HCT116 (cell line): ENCODE data around the gene TTC12. TPM values are rescaled to one million over a fixed set of nuclear protein-coding genes. Genes with fewer than 3 reads are reported as not detected.

Source experiments
- ATAC-seq: fragments of 200-7000 bp; cut with Tn5 transposase; 2 replicates; pipeline ENCODE4 v1.9.1; 2020; ENCODE audit warnings: mild to moderate bottlenecking, moderate library complexity
- BruUV-seq: library from RNA; stranded (reverse); fragments of 400-500 nt; replicated peaks from 2 replicates; lab custom pipeline; 2021; lab: Mats Ljungman, UMichigan
- CTCF ChIA-PET: fragments of 300-600 bp; sonication (Branson Sonifier 250); formaldehyde crosslinking; loops from one replicate; lab custom pipeline; 2021; ENCODE audit warnings: antibody characterized with exemption; lab: Charles Lee
- POLR2A ChIA-PET: fragments of 300-600, 350-600 bp; sonication (Branson Sonifier 250); formaldehyde crosslinking; loops from one replicate; lab custom pipeline; 2021; ENCODE audit warnings: antibody characterized with exemption; lab: Charles Lee
- RAD21 ChIA-PET, 2 experiments: fragments of 300-600 bp; sonication (Branson Sonifier 250); formaldehyde crosslinking; loops; one replicate each; lab custom pipeline; 2023; ENCODE audit warnings: low total read pairs in 2 of 2; ENCODE audit not compliant: uncharacterized antibody in 2 of 2, unreplicated experiment in 2 of 2, low non-redundant PET in 1 of 2; lab: Charles Lee
- DNase-seq: peaks from one replicate; pipeline ENCODE4 v3.0.0-alpha.2; 2010; ENCODE audit warnings: low read depth, low spot score
- H2AFZ ChIP-seq: fragments of 200-600 bp; shearing (Covaris generic), sonication (generic); 2 replicates; pipeline ENCODE4 v1.6.1; 2017; ENCODE audit warnings: low read depth, mixed run types, mixed read lengths, antibody characterized with exemption, low read length; ENCODE audit not compliant: poor library complexity, severe bottlenecking
- H3K27ac ChIP-seq: 2 replicates; pipeline ENCODE4 v1.5.1; 2012; ENCODE audit warnings: low read depth, low read length
- H3K27me3 ChIP-seq: fragments of 200-600 bp; sonication (generic); 2 replicates; pipeline ENCODE4 v1.6.1; 2016; ENCODE audit warnings: mixed run types, low read length, mixed read lengths; ENCODE audit not compliant: insufficient read depth
- H3K36me3 ChIP-seq, 2 experiments: fragments of 200-500 bp in 1 of 2; fragments of 200-600 bp in 1 of 2; sonication (Bioruptor generic) in 1 of 2; sonication (generic) in 1 of 2; 2 replicates each; pipeline versions ENCODE4 v1.5.1 to v1.6.1; 2014 to 2016; ENCODE audit warnings: low read length in 2 of 2, inconsistent platforms in 1 of 2, mixed read lengths in 1 of 2, mixed run types in 1 of 2; ENCODE audit not compliant: insufficient read depth in 2 of 2, control insufficient read depth in 1 of 2
- H3K4me1 ChIP-seq, 2 experiments: fragments of 200-600 bp in 1 of 2; sonication (generic) in 1 of 2; 2 replicates each; pipeline versions ENCODE4 v1.5.1 to v1.6.1; 2012 to 2017; ENCODE audit warnings: low read length in 2 of 2, inconsistent platforms in 1 of 2, mild to moderate bottlenecking in 1 of 2, mixed read lengths in 1 of 2, mixed run types in 1 of 2, moderate library complexity in 1 of 2; ENCODE audit not compliant: insufficient read depth in 2 of 2, control insufficient read depth in 1 of 2
- H3K4me2 ChIP-seq: fragments of 200-600 bp; sonication (generic); 2 replicates; pipeline ENCODE4 v1.6.1; 2017; ENCODE audit warnings: mixed run types, low read length, mixed read lengths
- H3K4me3 ChIP-seq, 2 experiments: fragments of 200-600 bp in 1 of 2; sonication (generic) in 1 of 2; replicated peaks in 1 of 2; 2 replicates each; pipeline ENCODE4 v1.5.1; 2011 to 2016; ENCODE audit warnings: low read length in 2 of 2, control low read depth in 1 of 2, low read depth in 1 of 2, mild to moderate bottlenecking in 1 of 2, mixed read lengths in 1 of 2, mixed run types in 1 of 2
- H3K79me2 ChIP-seq: fragments of 200-600 bp; sonication (generic); 2 replicates; pipeline ENCODE4 v1.6.1; 2017; ENCODE audit warnings: mild to moderate bottlenecking, mixed run types, low read length, moderate library complexity, mixed read lengths; ENCODE audit not compliant: insufficient read depth
- H3K9ac ChIP-seq: fragments of 200-600 bp; sonication (generic); 2 replicates; pipeline ENCODE4 v1.6.1; 2016; ENCODE audit warnings: low read length, mixed read lengths
- H3K9me2 ChIP-seq: fragments of 200-600 bp; sonication (generic), shearing (Covaris generic); 2 replicates; pipeline ENCODE4 v1.6.1; 2017; ENCODE audit warnings: mixed run types, mild to moderate bottlenecking, moderate library complexity; ENCODE audit not compliant: insufficient read depth
- H3K9me3 ChIP-seq, 2 experiments: fragments of 200-500 bp in 1 of 2; fragments of 200-600 bp in 1 of 2; sonication (Bioruptor generic) in 1 of 2; sonication (generic) in 1 of 2; 2 replicates each; pipeline ENCODE4 v1.6.1; 2014 to 2017; ENCODE audit warnings: low read length in 2 of 2, mixed read lengths in 2 of 2, inconsistent platforms in 1 of 2, low read depth in 1 of 2, mild to moderate bottlenecking in 1 of 2, mixed run types in 1 of 2, moderate library complexity in 1 of 2; ENCODE audit not compliant: control insufficient read depth in 1 of 2, insufficient read depth in 1 of 2
- H4K20me1 ChIP-seq: fragments of 200-600 bp; sonication (generic), shearing (Covaris generic); 2 replicates; pipeline ENCODE4 v1.6.1; 2017; ENCODE audit warnings: mixed run types, mild to moderate bottlenecking, moderate library complexity; ENCODE audit not compliant: insufficient read depth
- ATF3 ChIP-seq: IDR thresholded peaks from 2 replicates; pipeline ENCODE4 v1.6.1; 2012
- CBX3 ChIP-seq: IDR thresholded peaks from 2 replicates; pipeline ENCODE4 v1.6.1; 2012; ENCODE audit warnings: low read depth
- CTCF ChIP-seq, 3 experiments: fragments of 200-600 bp in 1 of 3; sonication (generic) in 1 of 3; IDR thresholded peaks in 2 of 3; conservative IDR thresholded peaks in 1 of 3; 2 replicates each; pipeline ENCODE4 v1.5.1; 2012 to 2017; ENCODE audit warnings: low read depth in 2 of 3, low read length in 2 of 3, antibody characterized with exemption in 1 of 3, borderline replicate concordance in 1 of 3, control low read depth in 1 of 3, mild to moderate bottlenecking in 1 of 3, mixed read lengths in 1 of 3, mixed run types in 1 of 3, moderate library complexity in 1 of 3; ENCODE audit not compliant: insufficient read depth in 1 of 3
- EGR1 ChIP-seq: IDR thresholded peaks from 2 replicates; pipeline ENCODE4 v1.6.1; 2012; ENCODE audit warnings: low read depth
- ELF1 ChIP-seq: IDR thresholded peaks from 2 replicates; pipeline ENCODE4 v1.6.1; 2012; ENCODE audit warnings: low read depth, borderline replicate concordance
- EZH2 ChIP-seq: fragments of 200-600 bp; sonication (generic); IDR thresholded peaks from 2 replicates; pipeline ENCODE4 v1.6.1; 2017; ENCODE audit warnings: antibody characterized with exemption, mixed run types
- MAX ChIP-seq: IDR thresholded peaks from 2 replicates; pipeline ENCODE4 v1.6.1; 2012
- RAD21 ChIP-seq: IDR thresholded peaks from 2 replicates; pipeline ENCODE4 v1.6.1; 2012; ENCODE audit warnings: low read depth, mild to moderate bottlenecking
- SIN3A ChIP-seq: IDR thresholded peaks from 2 replicates; pipeline ENCODE4 v1.6.1; 2012; ENCODE audit warnings: low read depth
- SRF ChIP-seq: IDR thresholded peaks from 2 replicates; pipeline ENCODE4 v1.6.1; 2012; ENCODE audit warnings: low read depth
- TCF7L2 ChIP-seq: IDR thresholded peaks from 2 replicates; pipeline ENCODE4 v1.7.0; 2011; ENCODE audit warnings: borderline replicate concordance, inconsistent platforms; ENCODE audit not compliant: insufficient read depth, insufficient read length; ENCODE audit errors: extremely low read depth
- YY1 ChIP-seq: IDR thresholded peaks from 2 replicates; pipeline ENCODE4 v1.6.1; 2011; ENCODE audit warnings: low read length, low read depth, moderate library complexity, mild to moderate bottlenecking; ENCODE audit not compliant: insufficient replicate concordance; ENCODE audit errors: extremely low read depth
- ZBTB33 ChIP-seq: IDR thresholded peaks from 2 replicates; pipeline ENCODE4 v1.6.1; 2011; ENCODE audit warnings: mild to moderate bottlenecking, low read length, moderate library complexity; ENCODE audit not compliant: insufficient replicate concordance; ENCODE audit errors: extremely low read depth
- ZNF274 ChIP-seq: fragments of 200-500 bp; sonication (Bioruptor generic); IDR thresholded peaks from 2 replicates; pipeline ENCODE4 v1.6.1; 2014; ENCODE audit warnings: mild to moderate bottlenecking, low read depth, low read length, inconsistent platforms
- intact Hi-C: fragments of 100-400 bp; cut with micrococcal nuclease; formaldehyde crosslinking; loops from 2 replicates; pipeline ENCODE4 v1.10.0; 2022
- total RNA-seq: library from RNA; stranded (reverse); gene quantifications from one replicate; pipeline ENCODE4 v1.2.1, GENCODE V29; 2021; ENCODE audit not compliant: unreplicated experiment

Gene TTC12
- total RNA-seq, 1 experiment from 2014 or later, result 12.6 TPM

GRCh38 chr11:113278481-113278880, 35.9 kb upstream of the TTC12 start (continued):
- TF ChIP-seq ZBTB33 (no peak), TCF7L2 (no peak), ATF3 (no peak)

DNA sequence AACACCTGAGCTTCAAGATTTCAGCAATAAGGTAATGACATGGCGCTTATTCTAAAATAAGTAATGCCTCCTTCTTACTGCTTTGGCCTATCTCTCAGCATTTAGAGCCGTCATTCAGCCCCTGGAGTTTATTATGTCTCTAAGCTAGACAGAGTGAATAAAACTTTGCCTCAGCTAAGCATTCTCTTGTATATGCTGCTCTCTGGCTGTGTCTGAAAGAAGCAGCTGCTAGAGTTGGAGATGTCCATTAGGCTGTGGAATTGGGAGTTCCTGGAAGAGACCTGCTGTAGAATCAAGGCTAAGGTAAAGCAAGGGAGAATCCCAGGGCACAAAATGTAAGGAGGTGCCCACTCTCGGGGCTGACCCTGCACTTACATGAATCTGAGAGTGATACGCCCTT, 35.5 kb upstream of the TTC12 start:
- no peaks in the 10 kb centered on the region for H3K9me3 ChIP-seq
- peaks cover 31% of the 10 kb centered on the region for H3K27me3 ChIP-seq
- RAD21 ChIA-PET, result no interaction called here
- H3K79me2 ChIP-seq, result no peaks in the 10 kb centered on the region
- no peak overlapping the region for H3K9ac ChIP-seq
- H3K36me3 ChIP-seq, result no peaks in the 10 kb centered on the region
- intact Hi-C loops, result no loop called here
- ATAC-seq (no peak), DNase-seq (no peak)
- no peak overlapping the region for H3K27ac ChIP-seq
- no peaks in the 10 kb centered on the region for H4K20me1 ChIP-seq
- BruUV-seq, result no TSS peak
- CTCF ChIA-PET, result no interaction called here
- POLR2A ChIA-PET, result no interaction called here
- no peaks in the 10 kb centered on the region for H3K4me1 ChIP-seq
- H3K4me3 ChIP-seq, result no peak overlapping the region
- no peaks in the 10 kb centered on the region for H3K9me2 ChIP-seq
- no peak overlapping the region for H3K4me2 ChIP-seq
- no peak overlapping the region for H2AFZ ChIP-seq
- TF ChIP-seq SIN3A (no peak), RAD21 (no peak), ZBTB33 (no peak), SRF (no peak), ZNF274 (no peak), EGR1 (no peak), ELF1 (no peak), YY1 (no peak), CBX3 (no peak), EZH2 (no peak), MAX (no peak), CTCF (IDR thresholded peaks at IDR 0.05 in 2 of 3, conservative IDR thresholded peaks at IDR 0.05 in 1 of 3; ENCODE audit: borderline replicate concordance in 1 of 3, insufficient read depth in 1 of 3, low read depth in 2 of 3, low read length in 2 of 3) (no peak)
- TF ChIP-seq, all 23 proteins: peak for 0
